K562 (cell line): ENCODE data around the gene BCAS3. TPM values are rescaled to one million over a fixed set of nuclear protein-coding genes. Genes with fewer than 3 reads are reported as not detected.

Experiments
- ATAC-seq: fragments of 200-7000 bp; cut with Tn5 transposase; 3 replicates; pipeline ENCODE4 v1.9.1; 2020; ENCODE audit warnings: moderate library complexity
- BruUV-seq: library from RNA; stranded (reverse); fragments of 400-500 nt; replicated peaks from 2 replicates; lab custom pipeline; 2021; lab: Mats Ljungman, UMichigan
- CTCF ChIA-PET: fragments of 300-600 bp; formaldehyde crosslinking; extraction: SDS; loops from one replicate; lab custom pipeline; 2021; ENCODE audit warnings: low intra/inter-chr PET ratio; lab: Yijun Ruan, JAX
- POLR2A ChIA-PET: fragments of 300-600, 350-650 bp; sonication (Branson Sonifier 250); formaldehyde crosslinking; extraction: SDS; loops from one replicate; lab custom pipeline; 2021; ENCODE audit warnings: antibody characterized with exemption, inconsistent platforms; lab: Yijun Ruan, JAX
- DNase-seq, 4 experiments: peaks; one replicate each; pipeline versions ENCODE4 v3.0.0 to v3.0.0-alpha.2; 2011 to 2018; ENCODE audit warnings: low spot score in 3 of 4, mixed read lengths in 3 of 4; ENCODE audit errors: extremely low read depth in 1 of 4
- FAIRE-seq: peaks from 2 replicates; lab custom pipeline; 2011; peaks lifted over from hg19 to GRCh38; lab: Jason Lieb, UNC
- H2AFZ ChIP-seq: 2 replicates; pipeline ENCODE4 v1.6.0; 2011; ENCODE audit warnings: low read depth, low read length, control low read depth, inconsistent platforms
- H3K27ac ChIP-seq: fragments of 200-600 bp; 3 replicates; pipeline ENCODE4 v1.8.0; 2011; ENCODE audit warnings: low read depth, mild to moderate bottlenecking, control low read depth, inconsistent platforms, low read length, moderate library complexity, mixed read lengths; ENCODE audit errors: extremely low read depth
- H3K27me3 ChIP-seq, 2 experiments: fragments of 300-600 bp in 1 of 2; 2 replicates in 1 of 2; 3 replicates in 1 of 2; pipeline versions ENCODE4 v1.6.0 to v1.8.0; 2011; ENCODE audit warnings: inconsistent platforms in 2 of 2, low read length in 2 of 2, mild to moderate bottlenecking in 1 of 2, mixed read lengths in 1 of 2, moderate library complexity in 1 of 2; ENCODE audit not compliant: control insufficient read depth in 2 of 2, insufficient read depth in 2 of 2
- H3K36me3 ChIP-seq: fragments of 300-600 bp; 3 replicates; pipeline ENCODE4 v1.8.0; 2011; ENCODE audit warnings: mild to moderate bottlenecking, low read length, inconsistent platforms; ENCODE audit not compliant: control insufficient read depth, insufficient read depth
- H3K4me1 ChIP-seq, 2 experiments: fragments of 200-600 bp in 1 of 2; replicated peaks in 1 of 2; 2 replicates in 1 of 2; 3 replicates in 1 of 2; pipeline versions ENCODE4 v1.5.1 to v1.8.0; 2011; ENCODE audit warnings: inconsistent platforms in 2 of 2, low read length in 2 of 2, mild to moderate bottlenecking in 1 of 2, mixed read lengths in 1 of 2, moderate library complexity in 1 of 2; ENCODE audit not compliant: control insufficient read depth in 2 of 2, insufficient read depth in 2 of 2
- H3K4me2 ChIP-seq: 2 replicates; pipeline ENCODE4 v1.6.1; 2011; ENCODE audit warnings: low read length, control low read depth, inconsistent platforms, mixed read lengths; ENCODE audit not compliant: insufficient read depth
- H3K4me3 ChIP-seq: fragments of 200-600 bp; sonication (generic), shearing (Covaris generic); 2 replicates; pipeline ENCODE4 v1.5.1; 2016; ENCODE audit warnings: control low read depth, inconsistent platforms
- H3K79me2 ChIP-seq: fragments of 200-600 bp; 3 replicates; pipeline ENCODE4 v1.8.0; 2011; ENCODE audit warnings: low read length, inconsistent platforms; ENCODE audit not compliant: control insufficient read depth, insufficient read depth
- H3K9ac ChIP-seq, 2 experiments: 2 replicates each; pipeline versions ENCODE4 v1.6.0 to v1.6.1; 2011; ENCODE audit warnings: low read depth in 2 of 2, low read length in 2 of 2, control low read depth in 1 of 2, inconsistent platforms in 1 of 2, mild to moderate bottlenecking in 1 of 2, mixed read lengths in 1 of 2; ENCODE audit not compliant: insufficient read depth in 1 of 2
- H3K9me1 ChIP-seq: one replicate; pipeline ENCODE4 v1.6.0; 2011; ENCODE audit warnings: inconsistent platforms, mild to moderate bottlenecking, low read length, moderate library complexity; ENCODE audit not compliant: control insufficient read depth, insufficient read depth
- H3K9me3 ChIP-seq: replicated peaks from 2 replicates; pipeline ENCODE4 v1.5.1; 2011; ENCODE audit warnings: low read depth, low read length, inconsistent platforms; ENCODE audit not compliant: control insufficient read depth, insufficient read depth
- H4K20me1 ChIP-seq: replicated peaks from 2 replicates; pipeline ENCODE4 v1.6.1; 2011; ENCODE audit warnings: low read length, inconsistent platforms, mixed read lengths; ENCODE audit not compliant: control insufficient read depth, insufficient read depth
- HIVEP1 ChIP-seq: fragments of 250-450 bp; sonication (Bioruptor Pico); IDR thresholded peaks from 2 replicates; pipeline ENCODE4 v1.4.0; 2020; ENCODE audit warnings: mild to moderate bottlenecking
- KAT7 ChIP-seq: sonication (generic); formaldehyde crosslinking; IDR thresholded peaks from 2 replicates; pipeline ENCODE4 v1.8.0; 2022; ENCODE audit warnings: missing genetic modification reagents, mild to moderate bottlenecking, borderline replicate concordance
- NBN ChIP-seq: fragments of 450-650 bp; IDR thresholded peaks from 2 replicates; pipeline ENCODE4 v1.6.1; 2016; ENCODE audit warnings: low read depth, mild to moderate bottlenecking
- ZNF316 ChIP-seq: fragments of 450-650 bp; IDR thresholded peaks from 2 replicates; pipeline ENCODE4 v1.6.1; 2016
- WGBS: fragments of 100-300 bp; shearing (Covaris generic); methylation state at CpG from one replicate; pipeline ENCODE4 v1.1.6; 2016; ENCODE audit warnings: low coverage, mixed read lengths; ENCODE audit not compliant: insufficient coverage; ENCODE audit errors: missing lambda C conversion rate; 5-methylcytosine and 5-hydroxymethylcytosine counted together
- in situ Hi-C: fragments of 300-500 bp; cut with MboI; formaldehyde crosslinking; loops from 4 replicates; pipeline ENCODE4 v1.15.0; 2018; ENCODE audit warnings: inconsistent platforms, mixed read lengths
- intact Hi-C: fragments of 100-400 bp; cut with micrococcal nuclease; formaldehyde crosslinking; loops from 2 replicates; pipeline ENCODE4 v1.14.2; 2022
- polyA plus RNA-seq, 8 experiments: library from polyadenylated mRNA; depleted of rRNA in 4 of 8; stranded (reverse) in 5 of 8; unstranded in 3 of 8; fragments of >200 nt; fragmentation: Nextera tagmentation in 2 of 8; fragmentation: Illumina TruSeq in 1 of 8; extraction: Ambion mirVana in 2 of 8; extraction: Trizol in 1 of 8; gene quantifications; 2 replicates each; pipeline versions ENCODE4 v1.2.1 to v1.2.3, GENCODE V29; 2011 to 2014; ENCODE audit warnings: inconsistent platforms in 1 of 8, missing spikeins in 1 of 8
- total RNA-seq, 7 experiments: library from RNA; depleted of rRNA in 6 of 7; stranded (reverse); fragments of >200 nt in 6 of 7; fragmentation: Illumina TruSeq in 2 of 7; extraction: Trizol in 2 of 7; gene quantifications; 2 replicates each; pipeline versions ENCODE4 v1.2.1 to v1.2.3, GENCODE V29; 2011 to 2021; ENCODE audit warnings: low replicate concordance in 1 of 7
- TF ChIP-seq, protein P1 (sequence below), 3 experiments: fragments of 200-800 bp in 1 of 3; fragments of 250-450 bp in 1 of 3; fragments of 450-650 bp in 1 of 3; sonication (Bioruptor Pico) in 1 of 3; sonication (Bioruptor generic) in 1 of 3; formaldehyde crosslinking in 1 of 3; IDR thresholded peaks; 2 replicates each; pipeline versions ENCODE4 v1.6.1 to v1.8.0; 2016 to 2022; ENCODE audit warnings: mild to moderate bottlenecking in 2 of 3, missing genetic modification characterization in 2 of 3, missing compliant biosample characterization in 1 of 3, moderate library complexity in 1 of 3

Gene BCAS3
- total and polyA plus RNA-seq, 9 of the 15 experiments (the other 6 are each of a cell fraction or from before 2014, with no cell fraction given) = 1.9 to 5.5 (median 3.5) TPM

DNA sequence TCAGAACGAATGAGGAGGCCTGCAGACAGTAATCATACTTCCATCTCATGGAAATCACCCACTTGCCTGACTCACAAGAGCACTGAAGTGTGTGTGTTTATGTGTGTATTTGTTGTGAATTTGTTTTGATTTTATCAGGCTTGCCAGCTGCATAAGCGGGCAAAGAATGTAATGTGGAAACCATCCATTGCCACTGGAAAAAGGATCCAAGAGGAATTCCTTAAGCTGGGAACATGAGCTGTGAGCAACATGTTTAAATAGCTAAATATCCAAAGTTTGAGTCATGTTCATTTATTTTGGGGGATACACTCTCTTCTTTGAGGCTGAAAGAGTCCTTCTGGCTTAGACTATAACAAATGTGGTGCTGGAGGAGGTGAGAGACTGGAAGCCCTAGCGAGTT is 523.6 kb downstream of the BCAS3 start:
- Histone ChIP-seq H3K9me3 (no peaks in the 10 kb centered on the region), H2AFZ (no peak overlapping the region), H3K9me1 (no peaks in the 10 kb centered on the region), H3K27me3 (peaks cover 5 to 7% of the 10 kb centered on the region in 2 experiments; a peak in 3 of 5 replicates), H3K79me2 (no peaks in the 10 kb centered on the region), H3K27ac (no peak overlapping the region), H3K9ac (no peak overlapping the region), H4K20me1 (no peaks in the 10 kb centered on the region), H3K4me3 (no peak overlapping the region), H3K4me1 (no peaks in the 10 kb centered on the region), H3K4me2 (no peak overlapping the region), H3K36me3 (no peaks in the 10 kb centered on the region)
- DNase-seq (no peak), ATAC-seq (no peak), FAIRE-seq (peak; percentile 40)
- TF ChIP-seq, protein P1, sequence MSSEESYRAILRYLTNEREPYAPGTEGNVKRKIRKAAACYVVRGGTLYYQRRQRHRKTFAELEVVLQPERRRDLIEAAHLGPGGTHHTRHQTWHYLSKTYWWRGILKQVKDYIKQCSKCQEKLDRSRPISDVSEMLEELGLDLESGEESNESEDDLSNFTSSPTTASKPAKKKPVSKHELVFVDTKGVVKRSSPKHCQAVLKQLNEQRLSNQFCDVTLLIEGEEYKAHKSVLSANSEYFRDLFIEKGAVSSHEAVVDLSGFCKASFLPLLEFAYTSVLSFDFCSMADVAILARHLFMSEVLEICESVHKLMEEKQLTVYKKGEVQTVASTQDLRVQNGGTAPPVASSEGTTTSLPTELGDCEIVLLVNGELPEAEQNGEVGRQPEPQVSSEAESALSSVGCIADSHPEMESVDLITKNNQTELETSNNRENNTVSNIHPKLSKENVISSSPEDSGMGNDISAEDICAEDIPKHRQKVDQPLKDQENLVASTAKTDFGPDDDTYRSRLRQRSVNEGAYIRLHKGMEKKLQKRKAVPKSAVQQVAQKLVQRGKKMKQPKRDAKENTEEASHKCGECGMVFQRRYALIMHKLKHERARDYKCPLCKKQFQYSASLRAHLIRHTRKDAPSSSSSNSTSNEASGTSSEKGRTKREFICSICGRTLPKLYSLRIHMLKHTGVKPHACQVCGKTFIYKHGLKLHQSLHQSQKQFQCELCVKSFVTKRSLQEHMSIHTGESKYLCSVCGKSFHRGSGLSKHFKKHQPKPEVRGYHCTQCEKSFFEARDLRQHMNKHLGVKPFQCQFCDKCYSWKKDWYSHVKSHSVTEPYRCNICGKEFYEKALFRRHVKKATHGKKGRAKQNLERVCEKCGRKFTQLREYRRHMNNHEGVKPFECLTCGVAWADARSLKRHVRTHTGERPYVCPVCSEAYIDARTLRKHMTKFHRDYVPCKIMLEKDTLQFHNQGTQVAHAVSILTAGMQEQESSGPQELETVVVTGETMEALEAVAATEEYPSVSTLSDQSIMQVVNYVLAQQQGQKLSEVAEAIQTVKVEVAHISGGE (CRISPR knock-in tag; IDR thresholded peaks at IDR 0.05) = 0 out of 6 replicates have a peak, but pooled peaks of 1 of the 3 experiments have one; percentile 21
- TF ChIP-seq NBN = no peak
- no peak for TF ChIP-seq HIVEP1
- no peak for TF ChIP-seq ZNF316
- no peak for TF ChIP-seq KAT7 (CRISPR knock-in tag)
- intact Hi-C loops (no loop called here), in situ Hi-C loops (loop anchor here (10.0 kb wide), 1 partner anchor 1736 kb away; no protein-coding TSS in a partner anchor)
- ChIA-PET CTCF (interaction anchor here (0.7 kb wide), 1 partner anchor 705 kb away, joined by 5 read pairs; no protein-coding TSS in a partner anchor), POLR2A (interaction anchor here (0.6 to 0.8 kb wide), 3 partner anchors 8 to 25 kb away, joined by 3 to 5 read pairs (median 3); no protein-coding TSS in a partner anchor)
- 5% methylated on average over 3 of the region's 3 CpGs for WGBS
- no TSS peak for BruUV-seq
